VCaP (cell line): ENCODE data around the gene TMEM38B.
"Not testable (repeated sequence)": the region's sequence is repeated elsewhere in the genome, so short reads cannot be mapped to it uniquely, and the experiment has no call there.

Experiments
- H3K27ac ChIP-seq: fragments of 450-650 bp; 2 replicates; pipeline ENCODE4 v1.5.1; 2017
- CTCF ChIP-seq: fragments of 450-650 bp; conservative IDR thresholded peaks from 2 replicates; pipeline ENCODE4 v1.5.1; 2017; ENCODE audit warnings: mild to moderate bottlenecking, moderate library complexity

TMEM38B gene

GRCh38 chr9:105725370-105725769, 31.0 kb downstream of the TMEM38B start:
- no peak overlapping the region for H3K27ac ChIP-seq
- no peak for TF ChIP-seq CTCF

- H3K27ac ChIP-seq, result not testable (repeated sequence)
Observed at GRCh38 chr9:105728230-105728629, 33.9 kb downstream of the TMEM38B start.

- not testable (repeated sequence) for H3K27ac ChIP-seq
Observed at GRCh38 chr9:105731420-105731819, 37.1 kb downstream of the TMEM38B start.

GRCh38 chr9:105735366-105735765, 41.0 kb downstream of the TMEM38B start:
- H3K27ac ChIP-seq, result no peak overlapping the region
- no peak for TF ChIP-seq CTCF

- no peak for TF ChIP-seq CTCF
- H3K27ac ChIP-seq, result no peak overlapping the region
Observed at GRCh38 chr9:105737205-105737604, 42.9 kb downstream of the TMEM38B start.

GRCh38 chr9:105742088-105742487, 47.7 kb downstream of the TMEM38B start:
- no peak overlapping the region for H3K27ac ChIP-seq
- TF ChIP-seq CTCF, result no peak

GRCh38 chr9:105747325-105747724, 53.0 kb downstream of the TMEM38B start:
- not testable (repeated sequence) for H3K27ac ChIP-seq

- H3K27ac ChIP-seq, result no peak overlapping the region
- TF ChIP-seq CTCF, result no peak
Observed at GRCh38 chr9:105751761-105752160, 57.4 kb downstream of the TMEM38B start.

GRCh38 chr9:105757496-105758251, 63.3 kb downstream of the TMEM38B start:
- no peak overlapping the region for H3K27ac ChIP-seq
- TF ChIP-seq CTCF, result no peak
